Chondrocyte (in vitro differentiated cells): ENCODE results near the gene C1QTNF7. TPM values are rescaled to one million over a fixed set of nuclear protein-coding genes. Genes with fewer than 3 reads are reported as not detected.

Source experiments
- DNase-seq: peaks from one replicate; pipeline ENCODE4 v3.0.0; 2021; ENCODE audit warnings: mixed read lengths, low spot score
- H3K27ac Mint-ChIP-seq: one replicate; pipeline ENCODE4 v1.8.0; 2021; ENCODE audit warnings: mild to moderate bottlenecking, moderate library complexity, mixed read lengths; ENCODE audit not compliant: unreplicated experiment
- H3K27me3 Mint-ChIP-seq: 2 replicates; pipeline ENCODE4 v1.8.0; 2021; ENCODE audit warnings: low read depth, mixed read lengths
- H3K36me3 Mint-ChIP-seq: 2 replicates; pipeline ENCODE4 v1.8.0; 2021; ENCODE audit warnings: low read depth, mixed read lengths
- H3K4me1 Mint-ChIP-seq: 2 replicates; pipeline ENCODE4 v1.8.0; 2021; ENCODE audit warnings: low read depth, mild to moderate bottlenecking, mixed read lengths
- H3K4me3 Mint-ChIP-seq: one replicate; pipeline ENCODE4 v1.8.0; 2021; ENCODE audit warnings: mild to moderate bottlenecking, moderate library complexity, mixed read lengths; ENCODE audit not compliant: unreplicated experiment
- H3K9me3 Mint-ChIP-seq: 2 replicates; pipeline ENCODE4 v1.8.0; 2021; ENCODE audit warnings: low read depth, mixed read lengths
- CTCF ChIP-seq: fragments of 200-600 bp; sonication (generic); IDR thresholded peaks from 2 replicates; pipeline ENCODE4 v1.5.0; 2021; ENCODE audit warnings: antibody characterized with exemption, mild to moderate bottlenecking, moderate library complexity
- total RNA-seq: library from RNA; stranded (reverse); gene quantifications from 3 replicates; pipeline ENCODE4 v1.2.1, GENCODE V29; 2021

Gene C1QTNF7
- total RNA-seq, 1 donor from 2014 or later, result 1.0 TPM

GRCh38 chr4:15402146-15402545 lies 25.7 kb upstream of the C1QTNF7 start:
- Mint-ChIP-seq H3K4me1 (peaks cover 70% of the 10 kb centered on the region), H3K9me3 (no peaks in the 10 kb centered on the region), H3K36me3 (no peaks in the 10 kb centered on the region), H3K4me3 (no peak overlapping the region), H3K27ac (peak overlapping the region; percentile 63), H3K27me3 (no peaks in the 10 kb centered on the region)
- no peak for DNase-seq
- no peak for TF ChIP-seq CTCF

GRCh38 chr4:15402974-15403373 lies 24.9 kb upstream of the C1QTNF7 start:
- no peak for DNase-seq
- Mint-ChIP-seq H3K9me3 (no peaks in the 10 kb centered on the region), H3K4me1 (peaks cover 69% of the 10 kb centered on the region), H3K27ac (peak overlapping the region; percentile 68), H3K27me3 (no peaks in the 10 kb centered on the region), H3K36me3 (no peaks in the 10 kb centered on the region), H3K4me3 (no peak overlapping the region)
- no peak for TF ChIP-seq CTCF

GRCh38 chr4:15405018-15405417 lies 22.8 kb upstream of the C1QTNF7 start:
- H3K4me3 Mint-ChIP-seq, result no peak overlapping the region
- H3K4me1 Mint-ChIP-seq, result peaks cover 53% of the 10 kb centered on the region
- no peak overlapping the region for H3K27ac Mint-ChIP-seq
- TF ChIP-seq CTCF, result no peak
- DNase-seq, result no peak
- H3K27me3 Mint-ChIP-seq, result no peaks in the 10 kb centered on the region
- H3K9me3 Mint-ChIP-seq, result no peaks in the 10 kb centered on the region
- H3K36me3 Mint-ChIP-seq, result no peaks in the 10 kb centered on the region

- peaks cover 43% of the 10 kb centered on the region for H3K4me1 Mint-ChIP-seq
- no peak overlapping the region for H3K4me3 Mint-ChIP-seq
- no peaks in the 10 kb centered on the region for H3K36me3 Mint-ChIP-seq
- no peak for DNase-seq
- no peak overlapping the region for H3K27ac Mint-ChIP-seq
- TF ChIP-seq CTCF, result peak; percentile 10
- H3K27me3 Mint-ChIP-seq, result no peaks in the 10 kb centered on the region
- H3K9me3 Mint-ChIP-seq, result no peaks in the 10 kb centered on the region
Observed at GRCh38 chr4:15410750-15411149, 17.1 kb upstream of the C1QTNF7 start.

- no peak for TF ChIP-seq CTCF
- H3K9me3 Mint-ChIP-seq, result no peaks in the 10 kb centered on the region
- no peak overlapping the region for H3K27ac Mint-ChIP-seq
- H3K4me3 Mint-ChIP-seq, result no peak overlapping the region
- peaks cover 43% of the 10 kb centered on the region for H3K4me1 Mint-ChIP-seq
- no peaks in the 10 kb centered on the region for H3K27me3 Mint-ChIP-seq
- no peak for DNase-seq
- no peaks in the 10 kb centered on the region for H3K36me3 Mint-ChIP-seq
Observed at GRCh38 chr4:15412461-15412860, 15.4 kb upstream of the C1QTNF7 start.
